Loucy (cell line): ENCODE data around the gene FOXK1.

Experiments used
- H2AFZ ChIP-seq: fragments of 200-600 bp; sonication (generic); 2 replicates; pipeline ENCODE4 v1.6.0; 2016; ENCODE audit warnings: antibody characterized with exemption, mild to moderate bottlenecking, low read length, moderate library complexity
- H3F3A ChIP-seq: fragments of 200-600 bp; 2 replicates; pipeline ENCODE4 v1.6.0; 2016; ENCODE audit warnings: antibody characterized with exemption, low read depth, mild to moderate bottlenecking
- H3K27me3 ChIP-seq: fragments of 200-600 bp; sonication (generic); 2 replicates; pipeline ENCODE4 v1.6.1; 2014; ENCODE audit warnings: low read length, mild to moderate bottlenecking; ENCODE audit not compliant: insufficient read depth, poor library complexity, severe bottlenecking
- H3K36me3 ChIP-seq: fragments of 200-600 bp; sonication (generic); 2 replicates; pipeline ENCODE4 v1.6.1; 2016; ENCODE audit warnings: low read length; ENCODE audit not compliant: insufficient read depth
- H3K4me1 ChIP-seq: fragments of 200-600 bp; sonication (generic); 2 replicates; pipeline ENCODE4 v1.5.1; 2014; ENCODE audit warnings: low read length, mild to moderate bottlenecking; ENCODE audit not compliant: insufficient read depth, poor library complexity, severe bottlenecking
- H3K4me2 ChIP-seq: fragments of 200-600 bp; sonication (generic); 2 replicates; pipeline ENCODE4 v1.6.0; 2014; ENCODE audit warnings: antibody characterized with exemption, low read length, low read depth, mild to moderate bottlenecking; ENCODE audit not compliant: poor library complexity, severe bottlenecking
- H3K4me3 ChIP-seq: fragments of 200-600 bp; sonication (generic); 2 replicates; pipeline ENCODE4 v1.5.1; 2014; ENCODE audit warnings: low read length, mild to moderate bottlenecking, mixed read lengths; ENCODE audit not compliant: poor library complexity, severe bottlenecking
- H3K79me2 ChIP-seq: fragments of 200-600 bp; sonication (generic); 2 replicates; pipeline ENCODE4 v1.6.1; 2014; ENCODE audit warnings: low read length; ENCODE audit not compliant: insufficient read depth
- H3K9ac ChIP-seq: fragments of 200-600 bp; sonication (generic); 2 replicates; pipeline ENCODE4 v1.6.0; 2014; ENCODE audit warnings: mild to moderate bottlenecking, low read depth, low read length, moderate library complexity; ENCODE audit not compliant: poor library complexity, severe bottlenecking
- H3K9me2 ChIP-seq: fragments of 200-600 bp; sonication (generic); replicated peaks from 2 replicates; pipeline ENCODE4 v1.6.1; 2016; ENCODE audit warnings: low read depth, low read length, mixed read lengths
- H3K9me3 ChIP-seq: fragments of 200-600 bp; sonication (generic); 2 replicates; pipeline ENCODE4 v1.6.1; 2014; ENCODE audit warnings: mild to moderate bottlenecking, antibody characterized with exemption, low read length, low read depth; ENCODE audit not compliant: insufficient read depth
- H4K20me1 ChIP-seq: fragments of 200-600 bp; sonication (generic); 2 replicates; pipeline ENCODE4 v1.6.0; 2014; ENCODE audit warnings: antibody characterized with exemption, low read length, mild to moderate bottlenecking; ENCODE audit not compliant: insufficient read depth, poor library complexity, severe bottlenecking
- CTCF ChIP-seq: fragments of 200-600 bp; sonication (generic); conservative IDR thresholded peaks from 2 replicates; pipeline ENCODE4 v1.5.1; 2014; ENCODE audit warnings: mild to moderate bottlenecking, antibody characterized with exemption, low read length
- EZH2phosphoT487 ChIP-seq: fragments of 200-600 bp; IDR thresholded peaks from 2 replicates; pipeline ENCODE4 v1.6.1; 2018; ENCODE audit warnings: antibody characterized with exemption, mild to moderate bottlenecking, moderate library complexity, borderline replicate concordance

The FOXK1 gene

GRCh38 chr7:4758791-4759190 lies 76.7 kb downstream of the FOXK1 start:
- H4K20me1 ChIP-seq: peaks cover under 1% of the 10 kb centered on the region
- H3K4me2 ChIP-seq: no peak overlapping the region
- no peaks in the 10 kb centered on the region for H3K79me2 ChIP-seq
- no peaks in the 10 kb centered on the region for H3K4me1 ChIP-seq
- H3K9me2 ChIP-seq: no peaks in the 10 kb centered on the region
- H3K4me3 ChIP-seq: no peak overlapping the region
- H3K36me3 ChIP-seq: peaks cover 90% of the 10 kb centered on the region; the same call in 1 of the 2 replicates
- H3K27me3 ChIP-seq: no peaks in the 10 kb centered on the region
- H3K9me3 ChIP-seq: no peaks in the 10 kb centered on the region
- no peak for TF ChIP-seq CTCF
- no peak for TF ChIP-seq EZH2phosphoT487
- no peak overlapping the region for H3K9ac ChIP-seq
- H3F3A ChIP-seq: no peaks in the 10 kb centered on the region
- no peak overlapping the region for H2AFZ ChIP-seq

GRCh38 chr7:4759211-4759610 lies 77.1 kb downstream of the FOXK1 start:
- Histone ChIP-seq H3K4me3 (no peak overlapping the region), H3K9me2 (no peaks in the 10 kb centered on the region)

GRCh38 chr7:4760952-4761351 lies 78.9 kb downstream of the FOXK1 start:
- H4K20me1 ChIP-seq: no peaks in the 10 kb centered on the region

More at GRCh38 chr7:4759211-4759610, 77.1 kb downstream of the FOXK1 start:
- TF ChIP-seq CTCF (no peak), EZH2phosphoT487 (no peak)
- H3F3A ChIP-seq: no peaks in the 10 kb centered on the region
- H3K4me2 ChIP-seq: no peak overlapping the region
- H3K27me3 ChIP-seq: no peaks in the 10 kb centered on the region
- H3K9me3 ChIP-seq: no peaks in the 10 kb centered on the region
- no peak overlapping the region for H2AFZ ChIP-seq
- H3K79me2 ChIP-seq: no peaks in the 10 kb centered on the region
- no peaks in the 10 kb centered on the region for H4K20me1 ChIP-seq
- no peak overlapping the region for H3K9ac ChIP-seq
- H3K36me3 ChIP-seq: peaks cover 90% of the 10 kb centered on the region; the same call in 1 of the 2 replicates
- no peaks in the 10 kb centered on the region for H3K4me1 ChIP-seq

More at GRCh38 chr7:4760952-4761351, 78.9 kb downstream of the FOXK1 start:
- H3K36me3 ChIP-seq: peaks cover 72% of the 10 kb centered on the region; the same call in 1 of the 2 replicates
- no peak overlapping the region for H2AFZ ChIP-seq
- no peaks in the 10 kb centered on the region for H3K9me2 ChIP-seq
- TF ChIP-seq CTCF (no peak), EZH2phosphoT487 (no peak)
- H3K79me2 ChIP-seq: no peaks in the 10 kb centered on the region
- H3K9ac ChIP-seq: no peak overlapping the region
- H3K4me3 ChIP-seq: no peak overlapping the region
- no peaks in the 10 kb centered on the region for H3K9me3 ChIP-seq
- no peaks in the 10 kb centered on the region for H3F3A ChIP-seq
- H3K4me1 ChIP-seq: no peaks in the 10 kb centered on the region
- no peak overlapping the region for H3K4me2 ChIP-seq
- H3K27me3 ChIP-seq: no peaks in the 10 kb centered on the region
